Activated CD4-positive, alpha-beta memory T cell treated with anti-CD3 and anti-CD28 coated beads, Interleukin-2, amount 10 ng/mL, durations not matched to agents 7 days and 5 days (primary cell): ENCODE results near the gene SPRTN. TPM values are rescaled to one million over a fixed set of nuclear protein-coding genes. Genes with fewer than 3 reads are reported as not detected.

Experiments
- CTCF ChIA-PET: fragments of 350-600 bp; sonication (Branson Sonifier 250); formaldehyde crosslinking; loops from one replicate; lab custom pipeline; 2021; ENCODE audit warnings: antibody characterized with exemption, inconsistent platforms; lab: Charles Lee
- POLR2A ChIA-PET: fragments of 350-600 bp; sonication (Branson Sonifier 250); formaldehyde crosslinking; loops from one replicate; lab custom pipeline; 2021; ENCODE audit warnings: antibody characterized with exemption; lab: Charles Lee
- DNase-seq: peaks from one replicate; pipeline ENCODE4 v3.0.0-alpha.2; 2020
- H3K27ac Mint-ChIP-seq: one replicate; pipeline ENCODE4 v1.8.0; 2021; ENCODE audit warnings: mild to moderate bottlenecking, mixed read lengths
- H3K27me3 Mint-ChIP-seq: one replicate; pipeline ENCODE4 v1.8.0; 2021; ENCODE audit warnings: mixed read lengths
- H3K36me3 Mint-ChIP-seq: one replicate; pipeline ENCODE4 v1.8.0; 2021; ENCODE audit warnings: low read depth, mixed read lengths
- H3K4me1 Mint-ChIP-seq: one replicate; pipeline ENCODE4 v1.8.0; 2021; ENCODE audit warnings: mixed read lengths
- H3K4me3 Mint-ChIP-seq: one replicate; pipeline ENCODE4 v1.8.0; 2021; ENCODE audit warnings: mild to moderate bottlenecking, mixed read lengths
- H3K9me3 Mint-ChIP-seq: one replicate; pipeline ENCODE4 v1.8.0; 2021; ENCODE audit warnings: mixed read lengths
- total RNA-seq, 2 experiments: library from RNA; stranded (reverse); gene quantifications; one replicate each; pipeline ENCODE4 v1.2.3, GENCODE V29; 2021

Gene SPRTN
- total RNA-seq = 10 to 100 TPM; 14.8 to 15.6 TPM

- Mint-ChIP-seq H3K27me3 (peaks cover 2% of the 10 kb centered on the region), H3K27ac (peak within 1 kb of the TSS; percentile 98), H3K9me3 (no peaks in the 10 kb centered on the region), H3K4me3 (peak within 1 kb of the TSS; percentile 97), H3K36me3 (peaks cover 58% of the 10 kb centered on the region), H3K4me1 (peaks cover 56% of the 10 kb centered on the region)
- ChIA-PET POLR2A (interaction anchor here (0.7 to 6.5 kb wide), 41 partner anchors 7 to 696 kb away, joined by 3 to 64 read pairs (median 4); partner anchors contain the start of genes ARV1, COG2, DISC1 and EGLN1), CTCF (interaction anchor here (0.7 to 2.8 kb wide), 24 partner anchors 8 to 418 kb away, joined by 3 to 19 read pairs (median 4); partner anchors contain the start of genes DISC1 and TSNAX)
- no peak for DNase-seq
Measured at GRCh38 chr1:231338270-231339128, at the start of gene SPRTN. TSS of gene SPRTN (plus strand) at chr1:231338293. CDS start at chr1:231338384, 91 bp downstream.

DNA sequence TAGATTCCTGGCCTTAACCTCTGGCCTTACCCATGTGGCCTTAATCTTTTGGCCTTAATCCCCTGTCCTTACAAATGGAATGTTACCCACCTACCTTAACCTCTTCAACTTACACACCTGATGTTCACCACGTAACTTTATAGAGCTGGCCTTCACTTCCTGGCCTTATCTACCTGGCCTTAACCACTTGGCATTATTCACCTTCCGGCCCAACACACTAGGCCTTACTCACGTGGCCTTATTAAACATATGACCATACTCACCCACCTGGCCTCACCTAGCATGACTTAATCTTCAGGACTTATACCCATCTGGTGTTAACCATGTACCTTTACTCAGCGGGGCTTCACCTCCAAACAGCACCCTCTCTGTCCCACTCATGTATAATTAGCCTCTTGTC is 42.2 kb upstream of the SPRTN start:
- no peak overlapping the region for H3K4me3 Mint-ChIP-seq
- H3K27ac Mint-ChIP-seq = no peak overlapping the region
- no peaks in the 10 kb centered on the region for H3K4me1 Mint-ChIP-seq
- DNase-seq = no peak
- no peaks in the 10 kb centered on the region for H3K27me3 Mint-ChIP-seq
- POLR2A ChIA-PET = no interaction called here
- H3K9me3 Mint-ChIP-seq = no peaks in the 10 kb centered on the region
- no peaks in the 10 kb centered on the region for H3K36me3 Mint-ChIP-seq
- CTCF ChIA-PET = interaction anchor here (0.8 kb wide), 1 partner anchor 9 kb away, joined by 4 read pairs; no protein-coding TSS in a partner anchor

GRCh38 chr1:231301990-231302389 is 36.1 kb upstream of the SPRTN start:
- no peak overlapping the region for H3K27ac Mint-ChIP-seq
- POLR2A ChIA-PET = no interaction called here
- no peak overlapping the region for H3K4me3 Mint-ChIP-seq
- H3K9me3 Mint-ChIP-seq = no peaks in the 10 kb centered on the region
- CTCF ChIA-PET = no interaction called here
- DNase-seq = no peak
- no peaks in the 10 kb centered on the region for H3K4me1 Mint-ChIP-seq
- no peaks in the 10 kb centered on the region for H3K27me3 Mint-ChIP-seq
- no peaks in the 10 kb centered on the region for H3K36me3 Mint-ChIP-seq

- DNase-seq = no peak
- Mint-ChIP-seq H3K36me3 (no peaks in the 10 kb centered on the region), H3K27me3 (no peaks in the 10 kb centered on the region), H3K4me3 (no peak overlapping the region), H3K27ac (no peak overlapping the region), H3K9me3 (no peaks in the 10 kb centered on the region), H3K4me1 (no peaks in the 10 kb centered on the region)
- CTCF ChIA-PET = no interaction called here
- POLR2A ChIA-PET = no interaction called here
Measured at GRCh38 chr1:231310391-231310934, 27.6 kb upstream of the SPRTN start.

DNA sequence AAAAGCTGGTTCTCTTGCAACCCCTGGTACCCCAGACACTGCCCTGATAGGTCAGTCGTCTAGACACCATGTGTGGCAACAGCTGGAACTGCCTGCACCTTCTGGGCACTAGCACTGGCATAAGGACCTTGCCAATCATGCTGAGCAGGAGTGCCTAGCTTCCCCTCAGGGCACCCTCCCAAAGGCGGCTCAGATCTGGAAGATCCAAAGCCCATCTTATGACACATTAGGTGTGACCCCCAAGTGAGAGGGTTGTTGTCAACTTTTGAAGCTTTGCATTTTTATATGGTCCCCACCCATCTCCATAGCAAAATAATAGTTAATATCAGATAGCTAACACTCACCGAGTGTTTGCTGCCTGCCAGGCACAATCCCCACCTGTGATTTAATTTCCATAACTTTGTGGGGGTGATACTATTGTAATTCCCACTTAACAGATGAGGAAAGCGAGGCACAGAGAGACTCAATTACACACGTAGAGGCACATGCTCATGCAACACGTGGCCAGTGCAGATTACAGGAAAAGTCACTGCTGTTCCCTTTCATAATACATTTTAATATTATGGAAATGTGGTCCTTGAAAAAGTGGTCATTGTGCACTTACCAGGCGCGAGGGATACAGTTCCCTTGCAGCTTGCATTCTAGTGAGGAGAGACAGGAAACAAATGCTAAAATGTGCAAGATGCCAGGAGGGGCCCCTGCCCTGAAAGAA is 26.2 kb upstream of the SPRTN start:
- Mint-ChIP-seq H3K4me1 (peaks cover 2% of the 10 kb centered on the region), H3K27ac (no peak overlapping the region), H3K4me3 (no peak overlapping the region), H3K9me3 (no peaks in the 10 kb centered on the region), H3K36me3 (no peaks in the 10 kb centered on the region), H3K27me3 (no peaks in the 10 kb centered on the region)
- ChIA-PET POLR2A (interaction anchor here (1.1 kb wide), 1 partner anchor 9 kb away, joined by 3 read pairs; no protein-coding TSS in a partner anchor), CTCF (no interaction called here)
- no peak for DNase-seq

DNA sequence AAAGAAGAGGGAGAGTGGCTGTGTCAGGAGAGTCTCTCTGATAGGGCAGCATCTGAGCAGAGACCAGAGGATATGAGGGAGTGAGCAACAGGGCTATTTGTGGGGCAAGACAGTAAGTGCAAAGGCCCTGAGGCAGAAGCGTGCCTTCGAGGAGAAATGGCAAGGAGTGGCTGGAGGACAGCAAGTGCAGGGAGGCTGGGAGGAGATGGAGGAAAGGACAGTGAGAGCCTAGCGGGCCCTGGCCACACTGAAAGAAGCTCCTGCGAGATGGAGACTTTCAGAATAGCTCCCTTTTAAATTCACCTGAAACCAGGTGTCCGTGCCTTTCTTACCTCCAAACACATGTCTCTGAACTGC is 25.7 kb upstream of the SPRTN start:
- Mint-ChIP-seq H3K4me1 (peaks cover 2% of the 10 kb centered on the region), H3K27ac (no peak overlapping the region), H3K4me3 (no peak overlapping the region), H3K27me3 (no peaks in the 10 kb centered on the region), H3K9me3 (no peaks in the 10 kb centered on the region), H3K36me3 (no peaks in the 10 kb centered on the region)
- ChIA-PET POLR2A (no interaction called here), CTCF (interaction anchor here (2.2 kb wide), 1 partner anchor 291 kb away, joined by 6 read pairs; no protein-coding TSS in a partner anchor)
- DNase-seq = no peak

DNA sequence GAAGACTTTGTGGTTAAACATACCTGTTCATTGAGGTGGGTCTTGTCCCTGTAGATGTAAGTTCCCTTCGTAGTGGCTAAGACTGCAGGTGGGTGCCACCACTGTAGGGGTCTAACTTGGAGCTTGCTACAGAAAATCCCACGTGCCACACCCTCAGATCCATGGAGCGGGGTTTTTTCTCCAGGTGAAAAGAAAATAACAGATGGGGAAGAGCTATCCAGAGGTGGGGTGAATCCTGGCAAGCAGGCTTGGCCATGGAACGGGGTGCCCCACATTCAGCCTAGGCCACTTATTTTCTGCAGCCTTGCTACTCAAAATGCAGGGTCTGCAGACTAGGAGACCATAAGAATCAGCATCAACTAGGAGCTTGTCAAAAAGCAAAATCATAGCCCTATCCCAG is 24.4 kb upstream of the SPRTN start:
- Mint-ChIP-seq H3K27me3 (no peaks in the 10 kb centered on the region), H3K27ac (no peak overlapping the region), H3K36me3 (no peaks in the 10 kb centered on the region), H3K4me3 (no peak overlapping the region), H3K9me3 (no peaks in the 10 kb centered on the region), H3K4me1 (peaks cover 2% of the 10 kb centered on the region)
- ChIA-PET POLR2A (interaction anchor here (0.8 kb wide), 1 partner anchor 24 kb away, joined by 4 read pairs; the partner anchor contains the start of genes EXOC8 and SPRTN), CTCF (interaction anchor here (2.2 kb wide), 1 partner anchor 290 kb away, joined by 6 read pairs; no protein-coding TSS in a partner anchor)
- no peak for DNase-seq

DNA sequence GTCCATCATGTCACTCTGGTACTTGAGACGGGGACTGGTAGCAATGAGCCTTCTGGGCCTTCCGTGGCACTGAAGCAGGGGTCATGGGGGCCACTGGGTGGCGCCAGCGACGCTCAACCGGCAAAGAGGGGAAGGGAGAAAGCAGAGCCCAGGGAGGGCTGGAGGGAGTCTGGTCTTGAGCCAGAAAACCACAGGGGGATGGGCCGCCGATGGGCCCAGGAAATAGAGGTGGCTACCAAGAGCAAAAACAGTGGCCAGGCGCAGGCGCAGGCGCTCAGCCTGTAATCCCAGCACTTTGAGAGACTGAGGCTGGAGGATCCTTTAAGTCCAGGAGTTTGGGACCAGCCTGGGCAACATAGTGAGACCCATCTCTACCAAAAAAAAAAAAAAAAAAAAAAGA is 22.2 kb upstream of the SPRTN start:
- DNase-seq = peak; percentile 52
- POLR2A ChIA-PET = interaction anchor here (0.8 kb wide), 1 partner anchor 22 kb away, joined by 4 read pairs; the partner anchor contains the start of genes EXOC8 and SPRTN
- Mint-ChIP-seq H3K9me3 (no peaks in the 10 kb centered on the region), H3K4me1 (peaks cover 2% of the 10 kb centered on the region), H3K27ac (no peak overlapping the region), H3K27me3 (no peaks in the 10 kb centered on the region), H3K36me3 (no peaks in the 10 kb centered on the region), H3K4me3 (no peak overlapping the region)
- CTCF ChIA-PET = interaction anchor here (0.6 to 2.1 kb wide), 17 partner anchors 9 to 380 kb away, joined by 3 to 8 read pairs (median 3); partner anchors contain the start of genes EXOC8 and SPRTN

DNA sequence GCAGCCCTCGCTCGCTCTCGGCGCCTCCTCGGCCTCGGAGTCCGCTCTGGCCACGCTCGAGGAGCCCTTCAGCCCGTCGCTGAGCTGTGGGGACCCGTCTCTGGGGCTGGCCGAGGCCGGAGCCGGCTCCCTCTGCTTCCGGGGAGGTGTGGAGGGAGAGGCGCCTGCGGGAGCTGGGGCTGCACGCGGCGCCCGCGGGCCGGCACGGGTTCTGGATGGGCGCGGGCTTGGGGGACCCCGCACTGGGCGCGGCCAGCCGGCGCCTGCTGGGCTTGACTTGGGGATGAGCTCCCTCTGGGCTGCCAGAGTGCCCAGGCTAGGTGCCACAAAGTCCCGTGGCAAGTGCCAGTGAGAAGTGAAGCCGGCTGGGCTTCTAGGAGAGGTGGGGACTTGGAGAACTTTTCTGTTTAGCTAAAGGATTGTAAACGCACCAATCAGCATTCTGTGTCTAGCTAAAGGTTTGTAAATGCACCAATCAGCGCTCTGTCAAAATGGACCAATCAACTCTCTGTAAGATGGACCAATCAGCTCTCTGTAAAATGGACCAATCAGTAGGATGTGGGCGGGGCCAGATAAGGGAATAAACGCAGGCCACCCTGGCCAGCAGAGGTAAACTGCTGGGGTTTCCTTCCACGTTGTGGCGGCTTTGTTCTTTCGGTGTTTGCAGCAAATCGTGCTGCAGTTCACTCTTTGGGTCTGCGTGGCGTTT is 20.6 kb upstream of the SPRTN start:
- POLR2A ChIA-PET = interaction anchor here (1.2 kb wide), 1 partner anchor 20 kb away, joined by 3 read pairs; the partner anchor contains the start of genes EXOC8 and SPRTN
- DNase-seq = no peak
- Mint-ChIP-seq H3K4me1 (peaks cover 2% of the 10 kb centered on the region), H3K27me3 (no peaks in the 10 kb centered on the region), H3K4me3 (no peak overlapping the region), H3K9me3 (no peaks in the 10 kb centered on the region), H3K27ac (no peak overlapping the region), H3K36me3 (no peaks in the 10 kb centered on the region)
- CTCF ChIA-PET = interaction anchor here (0.6 to 2.1 kb wide), 3 partner anchors 19 to 21 kb away, joined by 3 to 8 read pairs (median 3); partner anchors contain the start of genes EXOC8 and SPRTN

GRCh38 chr1:231318015-231318355 is 20.1 kb upstream of the SPRTN start:
- Mint-ChIP-seq H3K27ac (no peak overlapping the region), H3K4me1 (peaks cover 2% of the 10 kb centered on the region), H3K4me3 (no peak overlapping the region), H3K36me3 (no peaks in the 10 kb centered on the region), H3K27me3 (no peaks in the 10 kb centered on the region), H3K9me3 (no peaks in the 10 kb centered on the region)
- POLR2A ChIA-PET = interaction anchor here (0.6 to 1.2 kb wide), 2 partner anchors 20 to 327 kb away, joined by 3 read pairs; partner anchors contain the start of genes EXOC8 and SPRTN
- DNase-seq = no peak
- CTCF ChIA-PET = no interaction called here

DNA sequence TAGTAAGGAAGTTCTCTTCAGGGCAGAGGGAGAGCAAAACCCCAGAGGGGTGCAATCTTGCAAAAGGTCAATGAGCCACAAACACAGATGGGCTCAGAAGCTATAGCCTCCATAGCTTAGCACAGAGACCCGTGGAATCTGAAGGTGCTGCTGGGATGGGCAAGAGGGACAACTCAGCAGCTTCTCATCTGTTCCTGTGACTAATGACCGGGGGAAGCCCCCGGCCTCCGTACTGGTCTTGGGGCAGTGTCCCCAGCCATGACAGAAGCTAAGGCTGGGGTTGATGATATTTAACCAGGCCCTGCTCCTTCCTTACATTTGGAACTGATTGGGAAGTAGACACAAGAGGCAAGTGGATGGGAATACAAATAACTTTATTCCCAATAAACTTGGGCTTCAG is 19.5 kb upstream of the SPRTN start:
- H3K4me3 Mint-ChIP-seq = no peak overlapping the region
- ChIA-PET POLR2A (interaction anchor here (0.6 kb wide), 1 partner anchor 326 kb away, joined by 3 read pairs; no protein-coding TSS in a partner anchor), CTCF (interaction anchor here (1.8 kb wide), 1 partner anchor 20 kb away, joined by 5 read pairs; the partner anchor contains the start of genes EXOC8 and SPRTN)
- no peaks in the 10 kb centered on the region for H3K36me3 Mint-ChIP-seq
- peaks cover 2% of the 10 kb centered on the region for H3K4me1 Mint-ChIP-seq
- no peak overlapping the region for H3K27ac Mint-ChIP-seq
- no peaks in the 10 kb centered on the region for H3K9me3 Mint-ChIP-seq
- H3K27me3 Mint-ChIP-seq = no peaks in the 10 kb centered on the region
- DNase-seq = no peak

DNA sequence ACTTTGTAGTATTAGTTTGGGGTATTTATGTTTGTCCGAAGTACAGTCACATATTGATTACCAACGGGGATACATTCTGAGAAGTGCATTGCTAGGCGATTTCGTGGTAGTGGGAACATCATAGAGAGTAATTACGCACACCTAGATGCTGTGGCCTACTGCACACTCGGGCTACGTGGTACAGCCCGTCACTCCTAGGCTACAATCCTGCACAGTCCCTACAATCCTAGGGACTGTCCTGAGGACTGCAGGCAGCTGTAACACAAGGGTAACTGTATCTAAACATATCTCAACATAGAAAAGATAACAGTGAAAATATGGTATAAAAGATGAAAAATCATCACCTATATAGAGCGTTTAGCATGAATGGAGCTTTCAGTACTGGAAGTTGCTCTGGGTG is 19.0 kb upstream of the SPRTN start:
- no peak overlapping the region for H3K4me3 Mint-ChIP-seq
- no peaks in the 10 kb centered on the region for H3K9me3 Mint-ChIP-seq
- no peak overlapping the region for H3K27ac Mint-ChIP-seq
- ChIA-PET CTCF (interaction anchor here (1.8 kb wide), 1 partner anchor 19 kb away, joined by 5 read pairs; the partner anchor contains the start of genes EXOC8 and SPRTN), POLR2A (no interaction called here)
- DNase-seq = no peak
- no peaks in the 10 kb centered on the region for H3K27me3 Mint-ChIP-seq
- no peaks in the 10 kb centered on the region for H3K36me3 Mint-ChIP-seq
- H3K4me1 Mint-ChIP-seq = peaks cover 2% of the 10 kb centered on the region
